ENCODE data around the gene PSMA5.
"Not testable (repeated sequence)": the region's sequence is repeated elsewhere in the genome, so short reads cannot be mapped to it uniquely, and the experiment has no call there.

Gene PSMA5

GRCh38 chr1:109426281-109427170, at the start of gene PSMA5:
Gene PSMA5 (minus strand): TSS chr1:109426448. CDS start chr1:109426330, 118 bp downstream.
- peak; percentile 94 for DNase-seq (ENCODE audit: low spot score)

GRCh38 chr1:109475261-109475660, 49.0 kb upstream of the PSMA5 start:
- peak; percentile 26 for DNase-seq (ENCODE audit: low spot score)

GRCh38 chr1:109474697-109475096, 48.4 kb upstream of the PSMA5 start:
- DNase-seq (ENCODE audit: low spot score): peak; percentile 9

- not testable (repeated sequence) for DNase-seq (ENCODE audit: low spot score)
Observed at GRCh38 chr1:109473284-109474057, 47.2 kb upstream of the PSMA5 start.

- DNase-seq (ENCODE audit: low spot score): no peak
Observed at GRCh38 chr1:109472779-109473178, 46.5 kb upstream of the PSMA5 start.

- DNase-seq (ENCODE audit: low spot score): no peak
Observed at GRCh38 chr1:109470245-109470644, 44.0 kb upstream of the PSMA5 start.

GRCh38 chr1:109468903-109469302, 42.7 kb upstream of the PSMA5 start:
- DNase-seq (ENCODE audit: low spot score): no peak

- no peak for DNase-seq (ENCODE audit: low spot score)
Observed at GRCh38 chr1:109468061-109468460, 41.8 kb upstream of the PSMA5 start.

GRCh38 chr1:109467301-109467777, 41.1 kb upstream of the PSMA5 start:
- no peak for DNase-seq (ENCODE audit: low spot score)

- DNase-seq (ENCODE audit: low spot score): no peak
Observed at GRCh38 chr1:109466452-109467300, 40.4 kb upstream of the PSMA5 start, which contains the start of gene SYPL2. Gene SYPL2 (plus strand): TSS chr1:109466546. CDS start chr1:109466844, 298 bp downstream.

GRCh38 chr1:109466125-109466451, 39.8 kb upstream of the PSMA5 start:
- no peak for DNase-seq (ENCODE audit: low spot score)

GRCh38 chr1:109457819-109458218, 31.6 kb upstream of the PSMA5 start:
- no peak for DNase-seq (ENCODE audit: low spot score)

- DNase-seq (ENCODE audit: low spot score): no peak
Observed at GRCh38 chr1:109454497-109455133, 28.4 kb upstream of the PSMA5 start.

GRCh38 chr1:109447524-109447923, 21.3 kb upstream of the PSMA5 start:
- DNase-seq (ENCODE audit: low spot score): no peak

- not testable (repeated sequence) for DNase-seq (ENCODE audit: low spot score)
Observed at GRCh38 chr1:109445949-109446695, 19.9 kb upstream of the PSMA5 start.

GRCh38 chr1:109444346-109444745, 18.1 kb upstream of the PSMA5 start:
- no peak for DNase-seq (ENCODE audit: low spot score)

GRCh38 chr1:109443476-109443875, 17.2 kb upstream of the PSMA5 start:
- DNase-seq (ENCODE audit: low spot score): no peak

- DNase-seq (ENCODE audit: low spot score): no peak
Observed at GRCh38 chr1:109441069-109441468, 14.8 kb upstream of the PSMA5 start.

- no peak for DNase-seq (ENCODE audit: low spot score)
Observed at GRCh38 chr1:109438798-109439297, 12.6 kb upstream of the PSMA5 start.

- DNase-seq (ENCODE audit: low spot score): no peak
Observed at GRCh38 chr1:109434484-109434883, 8.2 kb upstream of the PSMA5 start.

Measured in left forelimb (tissue), 1 donor.